ENCODE data around the gene C8G. TPM values are rescaled to one million over a fixed set of nuclear protein-coding genes. Genes with fewer than 3 reads are reported as not detected.
A peak's percentile ranks its signal among the peaks of the same experiment; 100 is the strongest.

The C8G gene
- total RNA-seq, 1 experiment from 2014 or later = 0.77 TPM

- TF ChIP-seq CTCF (conservative IDR thresholded peaks at IDR 0.05; ENCODE audit: low read depth, low read length) (no peak), EZH2phosphoT487 (IDR thresholded peaks at IDR 0.05; ENCODE audit: borderline replicate concordance, low read length) (no peak), EZH2 (IDR thresholded peaks at IDR 0.05; ENCODE audit: low read length, unreplicated experiment) (no peak)
- no TSS peak for BruUV-seq (replicated peaks)
- ChIA-PET CTCF (interaction anchor here (0.5 to 0.6 kb wide), 2 partner anchors 10 to 73 kb away, joined by 4 to 7 read pairs; no protein-coding TSS in a partner anchor), POLR2A (ENCODE audit: unreplicated experiment) (no interaction called here)
- H3K79me2 ChIP-seq (ENCODE audit: low read length) = no peaks in the 10 kb centered on the region
- H2AFZ ChIP-seq (ENCODE audit: low read length) = no peak overlapping the region
- H3F3A ChIP-seq (ENCODE audit: low read length, unreplicated experiment) = no peaks in the 10 kb centered on the region
- no peaks in the 10 kb centered on the region for H3K36me3 ChIP-seq (ENCODE audit: low read depth, low read length)
- peak; percentile 68 for ATAC-seq
- no peak overlapping the region for H3K4me3 ChIP-seq (ENCODE audit: low read length)
- H3K4me2 ChIP-seq (ENCODE audit: low read length) = no peak overlapping the region
- DNase-seq = peak; percentile 5
- no peaks in the 10 kb centered on the region for H4K20me1 ChIP-seq (ENCODE audit: low read length)
- H3K27me3 ChIP-seq (ENCODE audit: low read length) = no peaks in the 10 kb centered on the region
- H3K9me2 ChIP-seq (replicated peaks; ENCODE audit: low read length) = no peaks in the 10 kb centered on the region
- H3K4me1 ChIP-seq (ENCODE audit: insufficient read depth, low read length) = no peaks in the 10 kb centered on the region
- H3K27ac ChIP-seq (ENCODE audit: low read length) = no peak overlapping the region
- no peaks in the 10 kb centered on the region for H3K9me3 ChIP-seq (ENCODE audit: low read length)
- no peak overlapping the region for H3K9ac ChIP-seq (ENCODE audit: low read length)
- intact Hi-C loops (cut with micrococcal nuclease) = no loop called here
These were observed 29.9 kb downstream of the C8G start for GRCh38 chr9:136974817-136975535.

- Histone ChIP-seq H3K9me3 (ENCODE audit: low read length) (no peaks in the 10 kb centered on the region), H3K9me2 (replicated peaks; ENCODE audit: low read length) (no peaks in the 10 kb centered on the region), H3K4me1 (ENCODE audit: insufficient read depth, low read length) (no peaks in the 10 kb centered on the region), H2AFZ (ENCODE audit: low read length) (no peak overlapping the region), H3K9ac (ENCODE audit: low read length) (no peak overlapping the region), H3K4me2 (ENCODE audit: low read length) (no peak overlapping the region), H3K27me3 (ENCODE audit: low read length) (no peaks in the 10 kb centered on the region), H3K4me3 (ENCODE audit: low read length) (no peak overlapping the region), H3K27ac (ENCODE audit: low read length) (no peak overlapping the region), H4K20me1 (ENCODE audit: low read length) (no peaks in the 10 kb centered on the region), H3K79me2 (ENCODE audit: low read length) (no peaks in the 10 kb centered on the region), H3K36me3 (ENCODE audit: low read depth, low read length) (no peaks in the 10 kb centered on the region), H3F3A (ENCODE audit: low read length, unreplicated experiment) (no peaks in the 10 kb centered on the region)
- no TSS peak for BruUV-seq (replicated peaks)
- TF ChIP-seq CTCF (conservative IDR thresholded peaks at IDR 0.05; ENCODE audit: low read depth, low read length) (no peak), EZH2 (IDR thresholded peaks at IDR 0.05; ENCODE audit: low read length, unreplicated experiment) (no peak), EZH2phosphoT487 (IDR thresholded peaks at IDR 0.05; ENCODE audit: borderline replicate concordance, low read length) (no peak)
- intact Hi-C loops (cut with micrococcal nuclease) = no loop called here
- ChIA-PET CTCF (no interaction called here), POLR2A (ENCODE audit: unreplicated experiment) (no interaction called here)
- ATAC-seq = no peak
- DNase-seq = no peak
These were observed 30.6 kb downstream of the C8G start for GRCh38 chr9:136975644-136976043.

- no peaks in the 10 kb centered on the region for H3K79me2 ChIP-seq (ENCODE audit: low read length)
- POLR2A ChIA-PET (ENCODE audit: unreplicated experiment) = no interaction called here
- DNase-seq = no peak
- no peaks in the 10 kb centered on the region for H3K9me2 ChIP-seq (replicated peaks; ENCODE audit: low read length)
- no peaks in the 10 kb centered on the region for H4K20me1 ChIP-seq (ENCODE audit: low read length)
- no peaks in the 10 kb centered on the region for H3K27me3 ChIP-seq (ENCODE audit: low read length)
- no peaks in the 10 kb centered on the region for H3K9me3 ChIP-seq (ENCODE audit: low read length)
- H3K9ac ChIP-seq (ENCODE audit: low read length) = no peak within 1 kb of the TSS
- no TSS peak for BruUV-seq (replicated peaks)
- no peak for ATAC-seq
- no peaks in the 10 kb centered on the region for H3K4me1 ChIP-seq (ENCODE audit: insufficient read depth, low read length)
- H3K27ac ChIP-seq (ENCODE audit: low read length) = no peak within 1 kb of the TSS
- no peak within 1 kb of the TSS for H3K4me2 ChIP-seq (ENCODE audit: low read length)
- H3K36me3 ChIP-seq (ENCODE audit: low read depth, low read length) = no peaks in the 10 kb centered on the region
- CTCF ChIA-PET = no interaction called here
- no peak for TF ChIP-seq EZH2phosphoT487 (IDR thresholded peaks at IDR 0.05; ENCODE audit: borderline replicate concordance, low read length)
- TF ChIP-seq EZH2 (IDR thresholded peaks at IDR 0.05; ENCODE audit: low read length, unreplicated experiment) = no peak
- no peak for TF ChIP-seq CTCF (conservative IDR thresholded peaks at IDR 0.05; ENCODE audit: low read depth, low read length)
- no peak within 1 kb of the TSS for H2AFZ ChIP-seq (ENCODE audit: low read length)
- intact Hi-C loops (cut with micrococcal nuclease) = no loop called here
- no peaks in the 10 kb centered on the region for H3F3A ChIP-seq (ENCODE audit: low read length, unreplicated experiment)
- no peak within 1 kb of the TSS for H3K4me3 ChIP-seq (ENCODE audit: low read length)
These were observed 32.2 kb downstream of the C8G start, which contains the start of gene PTGDS for GRCh38 chr9:136977223-136977622. Gene PTGDS (plus strand): TSS chr9:136977504. CDS start chr9:136977579, 75 bp downstream.

Data from PC-3 (cell line).